SK-N-SH (cell line): ENCODE measurements around the gene CCDC112.

Experiments
- CTCF ChIP-seq: fragments of 200-600 bp; sonication (generic); IDR thresholded peaks from 2 replicates; pipeline ENCODE4 v1.6.1; 2017; ENCODE audit warnings: antibody characterized with exemption, mild to moderate bottlenecking, moderate library complexity
- EP300 ChIP-seq, 2 experiments: IDR thresholded peaks; 2 replicates each; pipeline versions ENCODE4 v1.4.0 to v1.6.1; 2012; ENCODE audit warnings: borderline replicate concordance in 1 of 2, low read depth in 1 of 2, low read length in 1 of 2
- EZH2phosphoT487 ChIP-seq: fragments of 200-600 bp; sonication (generic); IDR thresholded peaks from 2 replicates; pipeline ENCODE4 v1.6.1; 2017; ENCODE audit warnings: low read depth, mixed run types, mild to moderate bottlenecking, antibody characterized with exemption, moderate library complexity, borderline replicate concordance
- MAX ChIP-seq: IDR thresholded peaks from 2 replicates; pipeline ENCODE4 v1.4.0; 2012; ENCODE audit warnings: low read depth
- MEF2A ChIP-seq: IDR thresholded peaks from 2 replicates; pipeline ENCODE4 v1.4.0; 2012; ENCODE audit warnings: low read depth, borderline replicate concordance
- NRF1 ChIP-seq: IDR thresholded peaks from 2 replicates; pipeline ENCODE4 v1.6.1; 2012; ENCODE audit warnings: low read depth, mild to moderate bottlenecking, low read length
- POLR2AphosphoS5 ChIP-seq: IDR thresholded peaks from 2 replicates; pipeline ENCODE4 v1.6.1; 2012; ENCODE audit warnings: low read depth, low read length
- RCOR1 ChIP-seq: fragments of 150-350 bp; IDR thresholded peaks from 2 replicates; pipeline ENCODE4 v1.6.1; 2017; ENCODE audit warnings: antibody characterized with exemption, low read length
- RFX5 ChIP-seq: IDR thresholded peaks from 2 replicates; pipeline ENCODE4 v1.6.1; 2012; ENCODE audit warnings: mild to moderate bottlenecking, improper control_type of control experiment, low read length
- RXRA ChIP-seq: IDR thresholded peaks from 2 replicates; pipeline ENCODE4 v1.4.0; 2012; ENCODE audit warnings: low read depth, mild to moderate bottlenecking, borderline replicate concordance
- SMC3 ChIP-seq: IDR thresholded peaks from 2 replicates; pipeline ENCODE4 v1.6.1; 2012; ENCODE audit warnings: low read depth, low read length, improper control_type of control experiment
- TCF12 ChIP-seq: IDR thresholded peaks from 2 replicates; pipeline ENCODE4 v1.4.0; 2012
- TEAD4 ChIP-seq: IDR thresholded peaks from 2 replicates; pipeline ENCODE4 v1.4.0; 2012; ENCODE audit warnings: mild to moderate bottlenecking, borderline replicate concordance; ENCODE audit not compliant: insufficient read depth
- ZBTB33 ChIP-seq: IDR thresholded peaks from 2 replicates; pipeline ENCODE4 v1.4.0; 2012; ENCODE audit warnings: low read depth, borderline replicate concordance

- TF ChIP-seq TCF12 (no peak), RFX5 (no peak), EP300 (IDR thresholded peaks at IDR 0.05; ENCODE audit: borderline replicate concordance in 1 of 2, low read depth in 1 of 2, low read length in 1 of 2) (no peak), RXRA (no peak), ZBTB33 (no peak), NRF1 (no peak), CTCF (no peak), RCOR1 (no peak), TEAD4 (no peak), MAX (no peak), SMC3 (no peak), POLR2AphosphoS5 (no peak), EZH2phosphoT487 (no peak), MEF2A (no peak)
Observed at GRCh38 chr5:115313632-115314031, 17.2 kb upstream of the CCDC112 start.
